ENCODE data around the gene SLC9A5.

- TF ChIP-seq CTCF (IDR thresholded peaks at IDR 0.05; ENCODE audit: borderline replicate concordance, extremely low read depth, low read length, poor library complexity, severe bottlenecking) (no peak), EZH2 (IDR thresholded peaks at IDR 0.05; ENCODE audit: borderline replicate concordance, low read depth, low read length, severe bottlenecking) (no peak)
Observed at GRCh38 chr16:67236563-67237395, 12.0 kb upstream of the SLC9A5 start.
